Liver (tissue), 3 donors: ENCODE results near the gene SLC11A2.

Experiments used
- CTCF ChIP-seq: fragments of 150-350 bp; IDR thresholded peaks from 2 replicates; pipeline ENCODE4 v1.5.1; 2017; ENCODE audit warnings: improper control_type of control experiment, low read depth, low read length; ENCODE audit not compliant: missing input control
- JUND ChIP-seq, 2 donors: IDR thresholded peaks; 2 replicates each; pipeline ENCODE4 v1.6.1; 2016; ENCODE audit warnings: antibody characterized with exemption in 2 of 2
- donor health status: healthy.
- donor health status: healthy.

DNA sequence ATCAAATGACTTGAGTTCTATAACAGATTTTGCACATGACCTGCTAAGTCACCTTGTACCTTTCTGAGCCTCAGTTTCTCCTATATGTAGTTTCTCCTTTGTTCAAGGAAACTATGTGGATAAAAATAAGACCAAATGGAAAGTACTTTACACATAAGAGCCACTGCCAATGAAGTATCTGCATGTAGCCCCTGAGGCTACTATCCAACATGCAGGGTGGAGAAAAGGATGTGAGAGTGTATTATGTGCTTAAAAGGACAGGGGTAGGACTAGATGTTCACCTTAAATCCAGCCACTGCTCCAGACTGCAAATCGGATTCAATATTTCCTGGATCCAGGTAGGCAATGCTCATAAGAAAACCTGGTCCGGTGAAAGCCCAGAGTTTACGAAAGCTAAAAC is 21.2 kb downstream of the SLC11A2 start:
- TF ChIP-seq CTCF (no peak), JUND (IDR thresholded peaks at IDR 0.05) (no peak)
